Mesenchymal stem cell (in vitro differentiated cells and primary cell): Measurements from ENCODE around the gene BAG5.

Source experiments
- DNase-seq: peaks from one replicate; pipeline ENCODE4 v3.0.0-alpha.2; 2013
- H2AFZ ChIP-seq: one replicate; pipeline ENCODE4 v1.6.1; 2013; ENCODE audit warnings: low read depth, mild to moderate bottlenecking, control low read depth, inconsistent platforms, low read length, moderate library complexity
- H2AK5ac ChIP-seq: 2 replicates; pipeline ENCODE4 v1.6.1; 2013; ENCODE audit warnings: low read length, moderate library complexity, mild to moderate bottlenecking, inconsistent platforms; ENCODE audit not compliant: severe bottlenecking
- H2BK120ac ChIP-seq: one replicate; pipeline ENCODE4 v1.6.1; 2013; ENCODE audit warnings: low read depth, mild to moderate bottlenecking, inconsistent platforms, low read length, moderate library complexity
- H2BK12ac ChIP-seq, 2 experiments: one replicate each; pipeline ENCODE4 v1.6.1; 2013; ENCODE audit warnings: inconsistent platforms in 2 of 2, low read length in 2 of 2, mild to moderate bottlenecking in 2 of 2, moderate library complexity in 2 of 2, control low read depth in 1 of 2
- H2BK15ac ChIP-seq: one replicate; pipeline ENCODE4 v1.6.1; 2013; ENCODE audit warnings: mild to moderate bottlenecking, low read depth, inconsistent platforms; ENCODE audit not compliant: poor library complexity, severe bottlenecking
- H2BK5ac ChIP-seq: 2 replicates; pipeline ENCODE4 v1.6.1; 2013; ENCODE audit warnings: low read depth, mild to moderate bottlenecking, low read length, control low read depth, inconsistent platforms; ENCODE audit not compliant: poor library complexity, severe bottlenecking
- H3K14ac ChIP-seq, 2 experiments: one replicate each; pipeline ENCODE4 v1.6.1; 2013; ENCODE audit warnings: inconsistent platforms in 2 of 2, low read length in 2 of 2, control low read depth in 1 of 2, mild to moderate bottlenecking in 1 of 2, moderate library complexity in 1 of 2
- H3K18ac ChIP-seq, 2 experiments: one replicate each; pipeline ENCODE4 v1.6.1; 2013; ENCODE audit warnings: inconsistent platforms in 2 of 2, low read length in 2 of 2, control low read depth in 1 of 2, low read depth in 1 of 2, mild to moderate bottlenecking in 1 of 2
- H3K23ac ChIP-seq, 2 experiments: one replicate each; pipeline ENCODE4 v1.6.1; 2013; ENCODE audit warnings: inconsistent platforms in 2 of 2, low read length in 2 of 2, mild to moderate bottlenecking in 2 of 2, moderate library complexity in 2 of 2, control low read depth in 1 of 2
- H3K27ac ChIP-seq: 2 replicates; pipeline ENCODE4 v1.5.1; 2013; ENCODE audit warnings: mild to moderate bottlenecking, moderate library complexity, low read length, control low read depth, inconsistent platforms; ENCODE audit not compliant: poor library complexity, severe bottlenecking
- H3K27me3 ChIP-seq, 2 experiments: 2 replicates each; pipeline versions ENCODE4 v1.6.1 to v1.7.0; 2013; ENCODE audit warnings: low read length in 2 of 2, mild to moderate bottlenecking in 2 of 2, moderate library complexity in 2 of 2, control low read depth in 1 of 2, inconsistent platforms in 1 of 2; ENCODE audit not compliant: control insufficient read depth in 1 of 2, insufficient read depth in 1 of 2
- H3K36me3 ChIP-seq, 2 experiments: 2 replicates each; pipeline versions ENCODE4 v1.6.1 to v1.7.0; 2013; ENCODE audit warnings: low read length in 2 of 2, control low read depth in 1 of 2, inconsistent platforms in 1 of 2, low read depth in 1 of 2, mild to moderate bottlenecking in 1 of 2; ENCODE audit not compliant: insufficient read depth in 2 of 2, control insufficient read depth in 1 of 2
- H3K4ac ChIP-seq, 2 experiments: one replicate each; pipeline ENCODE4 v1.6.1; 2013; ENCODE audit warnings: inconsistent platforms in 2 of 2, low read length in 2 of 2, mild to moderate bottlenecking in 2 of 2, moderate library complexity in 2 of 2, control low read depth in 1 of 2, low read depth in 1 of 2
- H3K4me1 ChIP-seq: 2 replicates; pipeline ENCODE4 v1.6.1; 2013; ENCODE audit warnings: low read depth, low read length, control low read depth; ENCODE audit not compliant: control insufficient read depth, insufficient read depth
- H3K4me2 ChIP-seq: 2 replicates; pipeline ENCODE4 v1.6.1; 2013; ENCODE audit warnings: low read length, mild to moderate bottlenecking, inconsistent platforms; ENCODE audit not compliant: poor library complexity, severe bottlenecking
- H3K4me3 ChIP-seq, 2 experiments: 2 replicates each; pipeline versions ENCODE4 v1.5.1 to v1.7.0; 2013; ENCODE audit warnings: low read length in 2 of 2, mild to moderate bottlenecking in 2 of 2, control low read depth in 1 of 2, low read depth in 1 of 2; ENCODE audit not compliant: insufficient read depth in 1 of 2
- H3K79me1 ChIP-seq: replicated peaks from 2 replicates; pipeline ENCODE4 v1.6.1; 2013; ENCODE audit warnings: mild to moderate bottlenecking, control low read depth, low read length, inconsistent platforms; ENCODE audit not compliant: poor library complexity, severe bottlenecking
- H3K9ac ChIP-seq: 2 replicates; pipeline ENCODE4 v1.7.0; 2013; ENCODE audit warnings: mild to moderate bottlenecking, low read length, moderate library complexity
- H3K9me3 ChIP-seq: 2 replicates; pipeline ENCODE4 v1.7.0; 2013; ENCODE audit warnings: mild to moderate bottlenecking, low read length; ENCODE audit not compliant: control insufficient read depth
- H4K8ac ChIP-seq: one replicate; pipeline ENCODE4 v1.6.1; 2013; ENCODE audit warnings: inconsistent platforms, mild to moderate bottlenecking, low read length, moderate library complexity
- H4K91ac ChIP-seq: one replicate; pipeline ENCODE4 v1.6.1; 2013; ENCODE audit warnings: mild to moderate bottlenecking, low read length, inconsistent platforms
- WGBS: methylation state at CpG from one replicate; pipeline ENCODE4 v1.1.7; 2013; ENCODE audit warnings: mixed read lengths; 5-methylcytosine and 5-hydroxymethylcytosine counted together

Gene BAG5

GRCh38 chr14:103597623-103598377 lies 35.3 kb upstream of the BAG5 start:
- no peak overlapping the region for H2BK15ac ChIP-seq
- H3K4me3 ChIP-seq, result peak overlapping the region in 1 of 2 experiments; percentile 2
- peaks cover 29% of the 10 kb centered on the region for H3K4me1 ChIP-seq
- H2AK5ac ChIP-seq, result peak overlapping the region; percentile 35
- no peaks in the 10 kb centered on the region for H3K27me3 ChIP-seq
- peak overlapping the region; percentile 14 for H3K27ac ChIP-seq
- H3K9me3 ChIP-seq, result no peaks in the 10 kb centered on the region
- H3K36me3 ChIP-seq, result peaks cover 0 to 5% of the 10 kb centered on the region in 2 experiments
- H4K91ac ChIP-seq, result no peak overlapping the region
- no peak overlapping the region for H3K4me2 ChIP-seq
- no peak overlapping the region for H3K23ac ChIP-seq
- no peak overlapping the region for H2AFZ ChIP-seq
- DNase-seq, result peak; percentile 87
- no peak overlapping the region for H2BK12ac ChIP-seq
- peaks cover 9% of the 10 kb centered on the region for H3K79me1 ChIP-seq
- H4K8ac ChIP-seq, result no peak overlapping the region
- H2BK5ac ChIP-seq, result no peak overlapping the region
- H3K18ac ChIP-seq, result no peak overlapping the region
- 60% methylated on average over 10 of the region's 10 CpGs for WGBS
- H3K4ac ChIP-seq, result no peak overlapping the region
- peak overlapping the region; percentile 32 for H3K9ac ChIP-seq
- H3K14ac ChIP-seq, result peak overlapping the region in 1 of 2 experiments; percentile 18
- no peak overlapping the region for H2BK120ac ChIP-seq

GRCh38 chr14:103594265-103594664 lies 31.8 kb upstream of the BAG5 start:
- H3K4me2 ChIP-seq, result peak overlapping the region; percentile 9
- H3K4me1 ChIP-seq, result peaks cover 32% of the 10 kb centered on the region
- H3K4me3 ChIP-seq, result no peak overlapping the region
- no peak overlapping the region for H4K8ac ChIP-seq
- no peak overlapping the region for H2BK15ac ChIP-seq
- H3K36me3 ChIP-seq, result peaks cover 11 to 19% of the 10 kb centered on the region in 2 experiments
- no peak overlapping the region for H2BK12ac ChIP-seq
- H2BK120ac ChIP-seq, result no peak overlapping the region
- H3K79me1 ChIP-seq, result peaks cover 18% of the 10 kb centered on the region
- no peak overlapping the region for H3K23ac ChIP-seq
- WGBS, result 81% methylated on average over 10 of the region's 11 CpGs
- H3K14ac ChIP-seq, result no peak overlapping the region
- no peaks in the 10 kb centered on the region for H3K9me3 ChIP-seq
- no peak overlapping the region for H2AK5ac ChIP-seq
- H3K27me3 ChIP-seq, result no peaks in the 10 kb centered on the region
- H4K91ac ChIP-seq, result no peak overlapping the region
- H2AFZ ChIP-seq, result no peak overlapping the region
- H3K18ac ChIP-seq, result no peak overlapping the region
- peak overlapping the region; percentile 57 for H3K27ac ChIP-seq
- H2BK5ac ChIP-seq, result no peak overlapping the region
- no peak overlapping the region for H3K9ac ChIP-seq
- peak; percentile 8 for DNase-seq
- H3K4ac ChIP-seq, result no peak overlapping the region

- no peaks in the 10 kb centered on the region for H3K27me3 ChIP-seq
- H3K18ac ChIP-seq, result no peak overlapping the region
- H3K23ac ChIP-seq, result no peak overlapping the region
- peaks cover 32% of the 10 kb centered on the region for H3K4me1 ChIP-seq
- no peak for DNase-seq
- H4K91ac ChIP-seq, result no peak overlapping the region
- no peak overlapping the region for H2AFZ ChIP-seq
- H3K36me3 ChIP-seq, result peaks cover 18 to 23% of the 10 kb centered on the region in 2 experiments
- H2BK12ac ChIP-seq, result no peak overlapping the region
- H3K4me3 ChIP-seq, result no peak overlapping the region
- no peak overlapping the region for H2BK5ac ChIP-seq
- no peaks in the 10 kb centered on the region for H3K9me3 ChIP-seq
- no peak overlapping the region for H4K8ac ChIP-seq
- no peak overlapping the region for H2BK120ac ChIP-seq
- WGBS, result 96% methylated on average over 6 of the region's 6 CpGs
- no peak overlapping the region for H3K4ac ChIP-seq
- H3K4me2 ChIP-seq, result no peak overlapping the region
- peaks cover 21% of the 10 kb centered on the region for H3K79me1 ChIP-seq
- peak overlapping the region; percentile 45 for H3K27ac ChIP-seq
- no peak overlapping the region for H3K9ac ChIP-seq
- no peak overlapping the region for H2BK15ac ChIP-seq
- H2AK5ac ChIP-seq, result no peak overlapping the region
- no peak overlapping the region for H3K14ac ChIP-seq
These were observed 31.1 kb upstream of the BAG5 start for GRCh38 chr14:103593577-103593976.

- no peak overlapping the region for H3K27ac ChIP-seq
- H3K4me2 ChIP-seq, result no peak overlapping the region
- no peak overlapping the region for H2BK120ac ChIP-seq
- H3K9me3 ChIP-seq, result no peaks in the 10 kb centered on the region
- no peak overlapping the region for H3K9ac ChIP-seq
- no peak overlapping the region for H4K8ac ChIP-seq
- H3K4me1 ChIP-seq, result no peaks in the 10 kb centered on the region
- no peak overlapping the region for H2BK15ac ChIP-seq
- peaks cover 33 to 38% of the 10 kb centered on the region in 2 experiments for H3K36me3 ChIP-seq
- H3K4me3 ChIP-seq, result no peak overlapping the region
- no peak overlapping the region for H4K91ac ChIP-seq
- H3K14ac ChIP-seq, result no peak overlapping the region
- no peak overlapping the region for H3K4ac ChIP-seq
- H2BK5ac ChIP-seq, result no peak overlapping the region
- H3K18ac ChIP-seq, result no peak overlapping the region
- WGBS, result 95% methylated on average over 11 of the region's 11 CpGs
- no peaks in the 10 kb centered on the region for H3K27me3 ChIP-seq
- no peak overlapping the region for H3K23ac ChIP-seq
- H2BK12ac ChIP-seq, result no peak overlapping the region
- no peak for DNase-seq
- no peak overlapping the region for H2AK5ac ChIP-seq
- H2AFZ ChIP-seq, result no peak overlapping the region
- peaks cover 30% of the 10 kb centered on the region for H3K79me1 ChIP-seq
These were observed 22.0 kb upstream of the BAG5 start for GRCh38 chr14:103584326-103584915.
